Nephron (organoid): ENCODE measurements around the gene HEPHL1.
A peak's percentile ranks its signal among the peaks of the same experiment; 100 is the strongest.
"Not testable (repeated sequence)": the region's sequence is repeated elsewhere in the genome, so short reads cannot be mapped to it uniquely, and the experiment has no call there.

Experiments
- H3K27ac Mint-ChIP-seq, 3 experiments: 2 replicates each; pipeline ENCODE4 v1.8.0; 2020; ENCODE audit warnings: mixed read lengths in 3 of 3, mild to moderate bottlenecking in 2 of 3, moderate library complexity in 1 of 3
- H3K27me3 Mint-ChIP-seq: 2 replicates; pipeline ENCODE4 v1.8.0; 2021; ENCODE audit warnings: low read depth, mild to moderate bottlenecking, moderate library complexity, mixed read lengths
- H3K36me3 Mint-ChIP-seq: 2 replicates; pipeline ENCODE4 v1.8.0; 2020; ENCODE audit warnings: low read depth, mixed read lengths
- H3K4me1 Mint-ChIP-seq: 2 replicates; pipeline ENCODE4 v1.8.0; 2020; ENCODE audit warnings: mixed read lengths
- H3K4me3 Mint-ChIP-seq, 3 experiments: 2 replicates each; pipeline ENCODE4 v1.8.0; 2020; ENCODE audit warnings: mild to moderate bottlenecking in 3 of 3, mixed read lengths in 3 of 3, moderate library complexity in 2 of 3
- H3K9me3 Mint-ChIP-seq: 2 replicates; pipeline ENCODE4 v1.8.0; 2020; ENCODE audit warnings: mixed read lengths
- CTCF ChIP-seq, 3 experiments: fragments of 200-600 bp; sonication (generic); IDR thresholded peaks; one replicate each; pipeline ENCODE4 v1.5.0; 2021; ENCODE audit warnings: antibody characterized with exemption in 3 of 3; ENCODE audit not compliant: unreplicated experiment in 3 of 3

HEPHL1 gene

GRCh38 chr11:94020777-94021481 lies at the start of gene HEPHL1:
TSS of gene HEPHL1 (plus strand) at chr11:94021354. CDS start at chr11:94021369, 15 bp downstream.
- H3K36me3 Mint-ChIP-seq = no peaks in the 10 kb centered on the region
- no peak for TF ChIP-seq CTCF (IDR thresholded peaks at IDR 0.05; ENCODE audit: unreplicated experiment in 3 of 3)
- no peak within 1 kb of the TSS for H3K4me3 Mint-ChIP-seq
- H3K27me3 Mint-ChIP-seq = no peaks in the 10 kb centered on the region
- H3K9me3 Mint-ChIP-seq = peaks cover 5% of the 10 kb centered on the region
- peaks cover 6% of the 10 kb centered on the region for H3K4me1 Mint-ChIP-seq
- H3K27ac Mint-ChIP-seq = no peak within 1 kb of the TSS

DNA sequence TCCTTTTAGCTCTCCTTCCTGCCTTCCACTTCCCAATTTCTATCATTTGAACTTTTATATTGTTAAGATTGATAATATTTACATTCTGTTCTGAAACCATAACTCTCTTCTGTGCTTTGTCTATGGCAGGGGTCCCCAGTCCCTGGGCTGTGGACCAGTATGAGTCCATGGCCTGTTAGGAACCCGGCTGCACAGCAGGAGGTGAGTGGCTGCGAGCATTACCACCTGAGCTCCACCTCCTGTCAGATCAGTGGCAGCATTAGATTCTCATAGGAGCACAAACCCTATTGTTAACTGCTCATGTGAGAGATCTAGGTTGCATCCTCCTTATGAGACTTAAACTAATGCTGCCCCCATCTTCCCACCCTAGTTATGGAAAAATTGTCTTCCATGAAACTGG lies 48.4 kb upstream of the HEPHL1 start:
- H3K27ac Mint-ChIP-seq = no peak overlapping the region
- peaks cover 27% of the 10 kb centered on the region for H3K9me3 Mint-ChIP-seq
- no peak for TF ChIP-seq CTCF (IDR thresholded peaks at IDR 0.05; ENCODE audit: unreplicated experiment in 3 of 3)
- H3K4me3 Mint-ChIP-seq = no peak overlapping the region
- H3K4me1 Mint-ChIP-seq = no peaks in the 10 kb centered on the region
- peaks cover 3% of the 10 kb centered on the region for H3K27me3 Mint-ChIP-seq
- H3K36me3 Mint-ChIP-seq = no peaks in the 10 kb centered on the region

DNA sequence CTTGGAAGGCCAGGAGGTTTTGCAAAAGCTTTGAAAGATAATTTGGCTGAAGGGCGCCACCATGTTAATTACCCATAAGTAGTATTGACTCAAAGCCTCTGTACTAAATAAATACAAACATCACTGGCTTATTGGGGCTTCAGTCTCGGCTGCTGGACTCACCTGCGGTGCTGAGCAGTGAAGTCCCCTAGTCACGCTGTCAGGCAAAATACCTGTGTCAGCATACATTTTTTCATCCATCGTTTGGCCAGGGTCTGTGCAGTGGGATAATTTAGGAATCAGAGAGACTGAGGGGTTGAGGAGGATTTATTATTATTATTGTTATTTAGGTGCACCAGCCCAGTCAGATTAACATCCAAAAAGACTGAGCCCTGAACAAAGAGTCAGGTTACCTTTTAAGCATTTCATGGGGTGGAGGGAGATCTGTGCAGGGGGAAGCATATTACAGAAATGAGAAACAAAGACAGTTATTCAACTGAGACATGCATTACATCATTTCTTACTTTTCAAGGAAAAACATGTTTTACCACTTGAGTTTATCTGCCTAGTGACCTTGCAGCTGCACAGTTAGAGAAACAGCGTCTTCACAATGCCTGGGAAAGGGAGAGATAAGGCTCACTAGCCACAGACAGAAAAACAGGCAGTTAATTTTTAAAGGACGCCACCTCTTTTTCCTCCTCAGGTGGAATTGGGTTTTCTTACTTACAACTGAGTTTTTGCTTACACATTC lies 47.7 kb upstream of the HEPHL1 start:
- H3K27ac Mint-ChIP-seq = peak overlapping the region in 1 of 3 experiments; percentile 9
- not testable (repeated sequence) for H3K4me1 Mint-ChIP-seq, H3K27me3 Mint-ChIP-seq, H3K36me3 Mint-ChIP-seq, H3K4me3 Mint-ChIP-seq
- peaks cover 27% of the 10 kb centered on the region for H3K9me3 Mint-ChIP-seq

- TF ChIP-seq CTCF (IDR thresholded peaks at IDR 0.05; ENCODE audit: unreplicated experiment in 3 of 3) = no peak
- Mint-ChIP-seq H3K27ac (no peak overlapping the region), H3K27me3 (peaks cover 3% of the 10 kb centered on the region), H3K9me3 (peaks cover 35% of the 10 kb centered on the region), H3K36me3 (no peaks in the 10 kb centered on the region), H3K4me3 (no peak overlapping the region), H3K4me1 (no peaks in the 10 kb centered on the region)
Observed at GRCh38 chr11:93974759-93975158, 46.4 kb upstream of the HEPHL1 start.

DNA sequence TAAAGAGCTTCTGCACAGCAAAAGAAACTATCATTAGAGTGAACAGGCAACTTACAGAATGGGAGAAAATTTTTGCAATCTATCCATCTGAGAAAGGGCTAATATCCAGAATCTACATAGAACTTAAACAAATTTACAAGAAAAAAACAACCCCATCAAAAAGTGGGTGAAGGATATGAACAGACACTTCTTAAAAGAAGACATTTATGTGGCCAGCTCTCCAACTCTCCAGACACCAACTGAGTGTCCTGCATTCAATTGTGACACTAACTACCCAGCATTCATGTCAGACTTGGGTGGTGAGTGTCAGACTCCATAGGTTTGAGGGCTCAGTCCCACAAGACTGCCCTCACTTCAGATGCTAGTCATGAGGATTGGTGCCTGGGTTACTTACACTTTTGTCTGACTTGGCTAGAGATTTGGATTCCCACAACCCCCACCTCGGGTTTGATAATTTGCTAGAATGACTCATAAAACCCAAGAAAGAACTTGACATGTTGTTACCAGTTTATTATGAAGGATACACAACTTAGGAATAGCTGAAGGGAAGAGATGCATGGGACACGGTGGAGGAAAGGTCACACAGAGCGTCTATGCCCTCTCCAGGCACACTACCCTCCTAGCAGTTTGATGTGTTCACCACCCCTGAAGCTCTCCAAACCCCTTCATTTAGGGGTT lies 44.4 kb upstream of the HEPHL1 start:
- not testable (repeated sequence) for H3K27me3 Mint-ChIP-seq, H3K4me1 Mint-ChIP-seq, H3K4me3 Mint-ChIP-seq, H3K36me3 Mint-ChIP-seq, H3K27ac Mint-ChIP-seq
- H3K9me3 Mint-ChIP-seq = peaks cover 37% of the 10 kb centered on the region

DNA sequence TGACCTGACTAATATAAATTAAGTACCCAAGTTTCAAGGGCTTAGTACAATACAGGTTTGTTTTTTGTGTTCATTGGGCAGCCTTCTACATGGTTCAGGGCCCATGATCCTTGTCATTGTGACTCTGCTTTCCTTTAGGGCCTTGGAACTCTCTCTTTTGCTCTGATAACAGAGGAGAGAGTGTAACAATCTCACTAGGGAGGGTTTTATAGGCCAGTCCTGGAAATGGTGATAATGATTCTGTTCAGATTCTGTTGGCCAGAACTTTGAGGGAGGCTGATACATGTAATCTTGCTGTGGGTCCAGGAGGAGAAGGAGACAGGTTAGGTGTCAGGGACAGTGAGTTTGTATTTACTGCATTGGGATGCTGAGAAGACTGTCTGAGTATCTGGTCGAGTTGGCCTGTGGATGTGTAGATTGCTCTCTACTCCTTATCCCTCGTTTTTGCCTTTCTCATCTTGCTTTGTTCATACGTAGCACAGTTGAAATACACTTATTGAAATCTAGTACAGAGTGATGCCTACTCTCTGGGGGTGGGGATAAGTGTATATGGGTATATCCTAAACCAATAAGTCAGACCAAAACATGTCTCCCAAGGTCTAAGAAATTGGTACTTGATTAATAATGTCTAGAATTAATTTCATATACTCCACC lies 37.5 kb upstream of the HEPHL1 start:
- TF ChIP-seq CTCF (IDR thresholded peaks at IDR 0.05; ENCODE audit: unreplicated experiment in 3 of 3) = no peak
- Mint-ChIP-seq H3K9me3 (peaks cover 12% of the 10 kb centered on the region), H3K4me1 (peaks cover 22% of the 10 kb centered on the region), H3K36me3 (no peaks in the 10 kb centered on the region), H3K27ac (peak overlapping the region; percentile 92 to 98 (median 94)), H3K27me3 (no peaks in the 10 kb centered on the region), H3K4me3 (no peak overlapping the region)
